ENCODE results near the gene B3GLCT.
A peak's percentile ranks its signal among the peaks of the same experiment; 100 is the strongest.

B3GLCT gene

DNA sequence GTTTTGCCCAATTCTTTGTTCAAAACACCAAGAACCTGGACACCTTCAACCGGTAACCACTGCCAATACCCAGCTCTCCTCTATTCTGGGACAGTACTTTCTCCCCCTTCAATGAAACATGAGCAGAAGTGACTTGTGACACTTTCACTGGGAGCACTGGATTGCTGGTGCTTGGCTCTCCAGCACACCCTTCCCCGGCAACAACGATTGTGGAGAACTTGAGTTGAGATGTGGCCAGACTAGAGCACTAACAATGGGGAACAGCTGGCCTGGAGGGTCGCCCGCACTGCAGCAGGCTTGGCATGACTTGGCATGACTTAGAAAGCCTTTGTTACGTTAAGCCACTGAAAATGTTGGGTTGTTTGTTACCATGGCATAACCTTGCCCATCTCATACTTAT is 7.5 kb upstream of the B3GLCT start:
- Histone ChIP-seq H3K36me3 (ENCODE audit: insufficient read depth, low read length) (no peaks in the 10 kb centered on the region), H3K9me3 (ENCODE audit: low read depth, low read length) (no peaks in the 10 kb centered on the region), H3K9ac (ENCODE audit: insufficient read length) (no peak overlapping the region), H3K4me3 (no peak overlapping the region), H3K27ac (no peak overlapping the region)
- TF ChIP-seq EZH2 (IDR thresholded peaks at IDR 0.05) (no peak), FOXP2 (optimal IDR thresholded peaks at IDR 0.05; ENCODE audit: control extremely low read depth, extremely low read length, insufficient read depth) (no peak), POLR2AphosphoS5 (IDR thresholded peaks at IDR 0.05; ENCODE audit: borderline replicate concordance, low read depth, low read length) (no peak)
- DNase-seq (ENCODE audit: low read depth, low spot score): no peak

DNA sequence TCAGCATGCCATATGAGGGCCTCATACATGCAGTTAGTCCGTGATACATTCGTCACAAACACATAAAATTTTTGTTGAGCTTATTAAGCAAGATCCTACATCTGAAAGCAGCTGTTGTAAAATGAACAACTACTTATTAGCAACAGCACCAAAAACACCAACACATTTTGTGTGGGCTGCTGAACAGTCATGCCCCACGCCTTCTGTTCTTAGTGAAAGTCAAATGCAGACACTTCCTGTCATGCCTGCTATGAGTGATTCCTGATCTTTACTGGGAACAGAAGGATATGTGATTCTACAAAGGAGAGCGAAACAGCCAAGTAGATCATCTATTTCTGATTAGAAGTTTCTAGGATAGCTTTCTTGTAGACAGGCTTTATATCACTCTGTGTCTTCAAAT is 4.2 kb upstream of the B3GLCT start:
- Histone ChIP-seq H3K9me3 (ENCODE audit: low read depth, low read length) (no peaks in the 10 kb centered on the region), H3K4me3 (no peak overlapping the region), H3K9ac (ENCODE audit: insufficient read length) (no peak overlapping the region), H3K36me3 (ENCODE audit: insufficient read depth, low read length) (no peaks in the 10 kb centered on the region), H3K27ac (no peak overlapping the region)
- no peak for DNase-seq (ENCODE audit: low read depth, low spot score)
- TF ChIP-seq POLR2AphosphoS5 (IDR thresholded peaks at IDR 0.05; ENCODE audit: borderline replicate concordance, low read depth, low read length) (no peak), EZH2 (IDR thresholded peaks at IDR 0.05) (no peak)

DNA sequence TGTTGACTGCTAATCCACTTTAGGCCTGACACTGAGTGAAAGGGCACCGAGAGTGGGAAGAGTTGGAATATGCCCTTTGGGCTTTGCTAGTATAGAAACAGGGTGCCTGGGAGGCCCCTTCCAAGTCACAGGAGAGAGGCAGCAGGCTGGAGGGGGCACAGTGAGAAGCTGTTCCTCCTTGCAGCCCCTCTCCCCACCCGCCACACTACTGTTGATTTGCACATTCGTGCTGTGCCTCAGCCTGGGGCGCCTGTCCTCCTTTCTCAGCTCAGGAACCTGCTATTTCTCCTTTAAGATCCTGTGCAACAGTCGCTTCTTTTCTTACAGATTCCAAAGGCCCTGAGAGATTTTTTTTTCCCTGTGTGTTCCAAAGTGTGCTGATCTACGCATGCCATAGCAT is 2.8 kb upstream of the B3GLCT start:
- TF ChIP-seq FOXP2 (optimal IDR thresholded peaks at IDR 0.05; ENCODE audit: control extremely low read depth, extremely low read length, insufficient read depth) (no peak), POLR2AphosphoS5 (IDR thresholded peaks at IDR 0.05; ENCODE audit: borderline replicate concordance, low read depth, low read length) (no peak), EZH2 (IDR thresholded peaks at IDR 0.05) (no peak)
- no peak for DNase-seq (ENCODE audit: low read depth, low spot score)
- no peaks in the 10 kb centered on the region for H3K36me3 ChIP-seq (ENCODE audit: insufficient read depth, low read length)
- H3K9ac ChIP-seq (ENCODE audit: insufficient read length): no peak overlapping the region
- no peaks in the 10 kb centered on the region for H3K9me3 ChIP-seq (ENCODE audit: low read depth, low read length)
- H3K4me3 ChIP-seq: no peak overlapping the region
- no peak overlapping the region for H3K27ac ChIP-seq

DNA sequence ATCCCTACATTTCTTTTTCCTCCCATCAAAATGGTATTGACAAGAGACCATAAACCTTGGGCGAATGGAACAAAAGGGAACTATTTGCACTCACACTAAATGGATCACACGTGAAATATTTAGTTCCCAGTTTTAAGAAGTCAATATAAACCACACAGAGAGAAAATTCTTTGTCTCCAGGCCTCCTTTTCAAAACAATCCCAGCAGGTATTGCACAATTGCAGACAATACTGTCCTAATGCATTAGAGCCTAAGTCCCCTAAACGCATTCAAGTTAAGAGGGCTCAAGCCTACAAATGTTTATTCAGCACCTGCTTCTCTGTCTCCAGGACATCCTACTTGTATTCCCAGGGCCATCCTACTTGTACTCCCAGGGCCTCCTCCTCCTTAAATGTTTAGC is 1.3 kb upstream of the B3GLCT start:
- no peak overlapping the region for H3K27ac ChIP-seq
- DNase-seq (ENCODE audit: low read depth, low spot score): no peak

DNA sequence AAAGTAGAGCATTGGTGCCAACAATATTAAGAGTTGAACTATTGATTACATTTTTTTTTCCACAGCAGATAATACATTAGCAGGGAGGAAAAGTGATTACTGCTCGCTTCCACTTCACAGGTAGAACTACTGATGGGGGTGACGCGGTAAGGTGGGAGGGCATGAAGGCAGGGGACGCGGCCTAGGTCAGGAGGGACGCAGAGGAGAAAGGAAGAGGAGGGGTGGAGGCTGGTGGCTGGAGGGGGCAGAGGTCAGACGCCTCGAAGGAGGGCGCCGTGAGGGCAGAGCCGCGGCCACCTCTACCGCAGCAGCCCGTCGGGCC is 287 bp upstream of the B3GLCT start:
- no peaks in the 10 kb centered on the region for H3K9me3 ChIP-seq (ENCODE audit: low read depth, low read length)
- TF ChIP-seq FOXP2 (optimal IDR thresholded peaks at IDR 0.05; ENCODE audit: control extremely low read depth, extremely low read length, insufficient read depth) (no peak), EZH2 (IDR thresholded peaks at IDR 0.05) (no peak), POLR2AphosphoS5 (IDR thresholded peaks at IDR 0.05; ENCODE audit: borderline replicate concordance, low read depth, low read length) (no peak)
- H3K36me3 ChIP-seq (ENCODE audit: insufficient read depth, low read length): no peaks in the 10 kb centered on the region
- H3K9ac ChIP-seq (ENCODE audit: insufficient read length): no peak overlapping the region
- DNase-seq (ENCODE audit: low read depth, low spot score): no peak
- H3K4me3 ChIP-seq: peak overlapping the region; percentile 88
- H3K27ac ChIP-seq: no peak overlapping the region

More for the DNA sequence above, 1.3 kb upstream of the B3GLCT start:
- Histone ChIP-seq H3K9ac (ENCODE audit: insufficient read length) (no peak overlapping the region), H3K4me3 (no peak overlapping the region), H3K36me3 (ENCODE audit: insufficient read depth, low read length) (no peaks in the 10 kb centered on the region), H3K9me3 (ENCODE audit: low read depth, low read length) (no peaks in the 10 kb centered on the region)
- TF ChIP-seq POLR2AphosphoS5 (IDR thresholded peaks at IDR 0.05; ENCODE audit: borderline replicate concordance, low read depth, low read length): no peak
- TF ChIP-seq EZH2 (IDR thresholded peaks at IDR 0.05): no peak
- TF ChIP-seq FOXP2 (optimal IDR thresholded peaks at IDR 0.05; ENCODE audit: control extremely low read depth, extremely low read length, insufficient read depth): no peak

DNA sequence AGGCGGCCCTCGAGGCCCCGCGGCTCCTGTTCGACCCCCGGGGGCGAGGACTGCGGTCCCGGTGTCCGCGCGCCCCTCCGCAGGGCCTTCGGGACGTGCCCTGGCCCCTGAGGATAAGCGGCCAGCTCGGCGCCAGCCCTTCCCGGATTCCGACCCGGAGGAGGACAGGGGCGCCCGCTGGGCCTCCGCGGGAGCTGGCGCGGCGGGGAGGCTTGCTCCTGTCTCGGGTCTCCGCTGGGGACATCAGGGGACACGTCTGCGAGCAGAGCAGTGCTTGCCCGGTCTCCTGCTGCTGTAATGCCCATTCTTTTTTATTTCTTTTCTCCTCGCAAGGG is 829 bp downstream of the B3GLCT start:
- Histone ChIP-seq H3K27ac (peak overlapping the region; percentile 66; the same call in 1 of the 2 replicates), H3K9me3 (ENCODE audit: low read depth, low read length) (no peaks in the 10 kb centered on the region), H3K4me3 (peak overlapping the region; percentile 88), H3K36me3 (ENCODE audit: insufficient read depth, low read length) (no peaks in the 10 kb centered on the region), H3K9ac (ENCODE audit: insufficient read length) (peak overlapping the region; percentile 76)
- TF ChIP-seq EZH2 (IDR thresholded peaks at IDR 0.05): no peak
- TF ChIP-seq FOXP2 (optimal IDR thresholded peaks at IDR 0.05; ENCODE audit: control extremely low read depth, extremely low read length, insufficient read depth): no peak
- no peak for DNase-seq (ENCODE audit: low read depth, low spot score)

DNA sequence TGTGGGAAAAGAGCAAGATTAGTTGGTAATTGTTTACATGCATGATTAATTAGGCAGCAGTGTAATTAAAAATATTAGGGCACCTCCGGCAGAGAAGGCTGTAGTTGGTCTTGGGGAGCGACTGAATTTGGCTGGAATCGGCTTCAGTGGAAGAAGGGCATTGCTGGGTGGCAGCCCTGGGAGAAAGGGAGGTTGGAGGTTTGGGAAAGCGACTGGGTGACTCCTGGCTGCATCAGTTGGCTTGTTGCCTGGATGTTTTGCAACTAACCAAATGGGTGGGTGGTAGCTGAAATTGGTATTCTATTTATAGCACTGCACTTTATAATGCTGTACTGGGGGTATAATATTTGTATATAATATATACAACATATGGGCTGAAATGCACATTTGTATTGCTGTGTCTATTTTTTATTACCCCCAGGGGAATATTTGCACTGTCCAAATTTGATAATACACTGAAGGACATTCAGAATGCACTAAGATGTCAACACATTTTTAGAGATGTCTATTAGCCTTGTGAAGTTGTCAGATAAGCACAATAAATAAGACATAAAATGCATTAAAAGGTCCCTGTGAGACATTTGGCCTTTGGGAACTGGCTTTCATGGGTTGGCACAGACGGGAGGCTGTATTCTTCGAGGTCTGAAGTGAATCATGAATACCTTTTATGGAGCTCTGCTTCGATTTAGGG is 1.7 kb downstream of the B3GLCT start:
- peak overlapping the region; percentile 88 for H3K4me3 ChIP-seq
- H3K9ac ChIP-seq (ENCODE audit: insufficient read length): peak overlapping the region; percentile 76
- H3K36me3 ChIP-seq (ENCODE audit: insufficient read depth, low read length): no peaks in the 10 kb centered on the region
- TF ChIP-seq FOXP2 (optimal IDR thresholded peaks at IDR 0.05; ENCODE audit: control extremely low read depth, extremely low read length, insufficient read depth) (peak; percentile 52), EZH2 (IDR thresholded peaks at IDR 0.05) (no peak), POLR2AphosphoS5 (IDR thresholded peaks at IDR 0.05; ENCODE audit: borderline replicate concordance, low read depth, low read length) (no peak; the same call in 1 of the 2 replicates)
- no peaks in the 10 kb centered on the region for H3K9me3 ChIP-seq (ENCODE audit: low read depth, low read length)
- peak overlapping the region; percentile 66; the same call in 1 of the 2 replicates for H3K27ac ChIP-seq
- DNase-seq (ENCODE audit: low read depth, low spot score): peak; percentile 55

DNA sequence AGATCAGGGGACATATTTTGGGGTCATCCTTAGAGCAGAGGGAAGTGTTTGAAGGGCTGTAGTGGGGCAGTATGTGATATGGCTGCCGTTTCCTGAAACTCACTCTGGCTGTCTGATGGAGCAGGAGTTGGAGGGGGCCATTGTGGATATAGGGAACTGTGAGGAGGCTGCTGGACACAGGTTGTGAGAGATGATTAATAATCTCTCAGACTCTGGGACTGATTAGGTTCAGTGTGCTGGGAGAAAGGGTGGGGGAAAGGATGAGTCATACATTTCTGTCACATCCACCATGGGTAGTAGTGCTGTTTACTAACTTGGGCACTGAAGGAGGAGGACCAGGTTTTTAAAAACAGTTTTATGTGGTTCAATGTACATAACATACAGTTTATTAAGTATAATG is 4.8 kb downstream of the B3GLCT start:
- Histone ChIP-seq H3K36me3 (ENCODE audit: insufficient read depth, low read length) (no peaks in the 10 kb centered on the region), H3K4me3 (no peak overlapping the region), H3K9me3 (ENCODE audit: low read depth, low read length) (no peaks in the 10 kb centered on the region), H3K9ac (ENCODE audit: insufficient read length) (no peak overlapping the region), H3K27ac (no peak overlapping the region)
- no peak for DNase-seq (ENCODE audit: low read depth, low spot score)
- TF ChIP-seq FOXP2 (optimal IDR thresholded peaks at IDR 0.05; ENCODE audit: control extremely low read depth, extremely low read length, insufficient read depth): no peak
- TF ChIP-seq POLR2AphosphoS5 (IDR thresholded peaks at IDR 0.05; ENCODE audit: borderline replicate concordance, low read depth, low read length): no peak
- TF ChIP-seq EZH2 (IDR thresholded peaks at IDR 0.05): no peak

Measured in SK-N-MC (cell line).